Retina (tissue), 1 donor: Measurements from ENCODE around the gene ST6GALNAC3.
A peak's percentile ranks its signal among the peaks of the same experiment; 100 is the strongest.
"Not testable (repeated sequence)": the region's sequence is repeated elsewhere in the genome, so short reads cannot be mapped to it uniquely, and the experiment has no call there.

ENCODE experiments used
- DNase-seq: peaks from one replicate; pipeline ENCODE4 v3.0.0-alpha.2; 2016

Gene ST6GALNAC3

DNA sequence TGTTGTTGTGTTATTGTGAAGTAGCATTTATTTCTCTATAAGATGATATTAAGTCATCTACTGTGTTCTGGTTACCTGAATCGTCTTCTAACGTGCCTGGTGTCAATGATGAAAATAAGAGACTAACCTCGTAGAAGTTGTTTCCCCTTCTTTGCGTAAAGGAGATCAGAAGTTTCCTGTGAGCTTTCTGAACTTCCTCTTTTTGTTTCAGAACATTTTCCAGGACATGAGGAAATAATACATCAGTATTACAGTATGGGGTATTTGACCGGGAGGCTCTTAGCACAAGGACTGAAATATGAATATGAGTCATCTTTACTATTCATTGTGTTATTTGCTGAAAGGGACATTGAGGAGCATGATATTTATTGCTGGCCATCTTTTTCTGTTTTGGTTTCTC, 1.3 kb downstream of the ST6GALNAC3 start:
- DNase-seq: no peak

DNA sequence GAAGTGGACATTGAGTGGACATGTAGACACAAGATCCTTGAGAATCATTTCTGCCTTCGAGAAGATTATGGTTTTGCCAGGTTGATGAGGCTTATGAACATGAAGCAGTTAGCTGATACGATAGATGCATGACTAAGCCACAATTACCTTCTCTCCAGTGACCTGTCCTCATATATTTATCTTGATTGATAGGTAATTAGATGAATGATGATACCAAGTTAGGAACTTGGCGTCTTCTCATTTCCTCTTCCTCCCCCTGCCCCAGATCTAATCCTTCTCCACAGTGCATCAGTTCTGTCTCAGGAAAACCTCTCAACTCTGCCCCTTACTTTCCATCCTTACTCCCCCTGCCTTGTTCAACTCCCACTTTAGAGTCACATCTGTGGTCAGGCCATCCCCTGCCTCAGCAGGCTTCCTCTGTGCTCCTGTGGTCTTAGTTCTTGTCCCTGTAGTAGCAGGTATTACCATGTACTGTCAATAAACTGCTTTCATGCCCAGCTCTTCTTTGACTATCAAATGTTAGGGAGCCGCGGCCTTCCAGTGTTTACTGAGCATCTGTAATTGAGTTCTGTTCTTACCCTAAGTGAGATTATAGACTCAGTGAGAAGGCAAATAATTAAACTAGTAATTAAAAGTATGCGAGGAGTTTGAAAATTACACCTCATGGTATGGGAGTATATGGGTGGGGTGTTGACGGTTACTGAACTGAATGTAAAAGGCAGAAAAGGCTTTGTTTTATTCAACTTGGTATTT, 5.1 kb downstream of the ST6GALNAC3 start:
- DNase-seq: peak; percentile 25

DNA sequence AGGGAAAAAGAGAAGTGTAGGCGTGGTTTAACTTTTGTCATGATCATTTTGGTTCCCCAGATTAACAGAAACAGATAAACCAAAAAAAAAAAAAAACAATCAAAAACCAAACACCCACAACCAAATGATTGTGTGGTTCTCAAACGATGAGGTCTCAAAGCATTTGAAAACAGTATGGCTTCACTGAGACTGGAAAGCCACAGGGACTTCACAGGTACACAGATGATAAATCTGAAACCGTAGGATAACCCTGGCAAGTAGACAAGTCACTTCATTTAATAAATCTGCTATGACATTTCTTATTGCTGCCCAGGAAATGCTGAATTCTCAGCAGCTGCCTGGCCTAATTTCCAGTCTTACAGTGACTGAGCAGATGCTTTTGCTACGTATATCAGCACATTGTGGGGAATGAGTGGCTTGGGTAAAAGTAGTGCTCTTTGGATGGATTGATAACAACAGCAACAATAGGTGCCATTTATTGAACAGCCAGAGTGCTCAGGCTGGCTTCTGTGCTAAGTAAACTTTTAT, 6.1 kb downstream of the ST6GALNAC3 start:
- no peak for DNase-seq

DNA sequence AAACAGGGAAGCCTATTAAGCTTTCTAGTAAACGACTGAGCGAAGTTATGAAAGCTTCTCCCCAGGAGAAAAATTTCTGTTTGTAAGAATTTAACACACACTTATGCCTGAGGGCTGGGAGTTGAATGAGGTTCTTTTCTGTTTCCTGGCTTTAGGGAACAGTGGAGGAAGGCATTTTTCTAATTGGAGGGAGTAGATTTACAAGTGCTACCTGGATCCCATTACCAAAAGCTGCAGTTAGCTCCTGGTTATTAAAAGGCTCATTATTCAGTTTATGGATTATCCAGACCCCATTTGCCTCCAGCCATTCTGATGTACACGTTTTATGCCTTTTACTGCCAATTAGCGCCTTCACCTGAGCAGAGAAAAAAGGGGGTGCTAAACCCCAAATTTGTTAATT, 7.5 kb downstream of the ST6GALNAC3 start:
- no peak for DNase-seq

DNA sequence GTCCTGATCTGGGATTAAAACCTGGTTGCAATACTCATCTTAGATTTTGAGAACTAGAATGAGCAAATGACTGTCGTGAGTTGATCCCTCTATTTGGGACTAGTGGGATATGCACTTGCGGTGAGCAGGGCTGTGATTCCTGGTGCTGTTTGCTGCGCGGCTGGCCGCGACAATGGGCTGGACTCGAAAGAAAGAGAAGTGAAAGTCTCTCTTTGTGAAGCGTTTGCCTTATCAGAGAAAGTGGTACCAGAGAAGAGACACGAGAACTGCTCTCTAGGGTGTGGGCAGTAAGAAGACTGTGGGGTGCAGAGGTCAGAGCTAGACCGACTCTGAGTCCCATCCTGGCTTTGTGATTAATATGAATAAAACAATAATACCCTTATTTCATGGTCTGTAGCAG, 8.6 kb downstream of the ST6GALNAC3 start:
- no peak for DNase-seq

DNA sequence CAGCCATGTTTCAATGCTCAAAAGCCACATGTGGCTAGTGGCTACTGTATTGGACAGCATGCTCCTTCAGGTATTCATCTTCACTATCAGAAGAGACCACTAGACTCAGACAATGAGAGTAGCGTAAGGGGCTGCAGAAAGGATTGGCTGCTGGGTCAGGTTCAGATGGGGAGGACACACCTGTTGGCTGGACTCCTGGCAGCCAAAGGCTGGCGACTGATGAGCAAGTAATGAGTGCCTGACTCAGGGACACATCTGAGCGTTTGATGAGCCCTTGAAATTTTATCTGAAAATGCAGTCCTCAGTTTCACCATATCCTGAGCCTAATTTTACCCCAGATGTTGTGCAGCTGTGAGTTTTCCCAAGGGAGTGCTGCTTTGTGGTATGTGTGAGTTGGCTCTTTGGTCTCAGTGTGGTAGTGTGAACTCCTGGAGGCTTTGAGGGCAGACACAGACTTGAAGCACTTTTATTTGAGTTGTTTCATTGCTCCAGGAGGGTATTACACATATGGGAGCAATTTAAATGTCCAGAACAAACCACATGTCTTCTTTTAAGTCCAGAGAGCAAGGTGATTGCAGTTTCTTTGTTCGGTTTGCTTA, 9.6 kb downstream of the ST6GALNAC3 start:
- DNase-seq: no peak

DNA sequence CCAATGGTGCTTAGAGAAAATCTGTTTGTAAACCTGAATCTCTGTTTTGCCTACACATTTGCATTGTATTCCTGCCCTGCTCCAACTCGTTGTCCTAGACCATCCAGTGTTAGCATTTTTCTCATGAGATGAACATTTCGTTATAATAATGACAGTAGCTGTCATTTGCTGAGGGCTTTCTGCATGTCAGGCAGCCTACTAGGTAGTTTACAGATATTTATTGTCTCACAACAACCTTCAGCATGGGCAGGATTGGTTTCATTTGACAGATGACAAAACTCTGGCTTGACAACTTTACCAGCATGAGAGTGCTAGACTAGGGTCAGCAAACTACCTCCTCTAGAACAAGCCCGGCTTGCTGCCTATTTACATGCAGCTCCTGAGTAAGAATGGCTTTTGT, 10.1 kb downstream of the ST6GALNAC3 start:
- DNase-seq: no peak

DNA sequence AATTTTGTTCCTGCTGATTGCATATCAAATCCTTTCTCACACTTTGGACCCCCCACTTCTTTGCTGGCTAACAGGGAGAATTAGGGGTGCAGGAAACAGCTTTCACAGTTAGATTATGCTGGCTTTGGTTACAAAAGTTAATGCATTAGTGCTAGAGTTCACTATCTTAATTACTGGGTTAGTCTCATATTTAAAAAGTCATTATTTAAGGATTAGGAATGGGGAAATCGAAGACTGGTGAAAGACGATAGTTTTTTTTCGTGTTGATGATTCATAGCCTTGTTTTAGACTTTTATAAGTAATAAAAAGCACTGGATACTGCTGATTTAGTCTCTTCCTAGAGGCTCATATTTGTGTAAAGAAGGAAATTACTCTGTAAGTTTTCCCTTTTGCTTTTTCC, 11.6 kb downstream of the ST6GALNAC3 start:
- DNase-seq: no peak

DNA sequence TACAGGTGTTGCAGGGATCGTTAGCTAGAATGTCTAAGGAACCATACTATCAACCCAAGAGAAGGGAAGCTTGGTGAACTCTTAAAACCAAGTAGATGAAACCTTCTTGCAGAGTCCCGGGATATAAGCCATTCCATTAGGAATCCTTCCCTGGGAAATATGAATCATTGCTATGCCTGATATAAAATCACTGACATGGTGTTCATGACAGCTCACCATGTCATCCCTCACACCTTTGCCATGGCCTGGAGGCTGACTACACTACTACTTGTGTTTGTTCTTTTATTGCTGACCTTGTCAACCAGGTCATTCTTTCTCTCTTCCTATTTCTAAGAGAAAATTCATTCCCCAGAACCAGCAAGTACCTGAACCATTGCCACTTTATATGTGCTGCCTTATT, 12.1 kb downstream of the ST6GALNAC3 start:
- no peak for DNase-seq

DNA sequence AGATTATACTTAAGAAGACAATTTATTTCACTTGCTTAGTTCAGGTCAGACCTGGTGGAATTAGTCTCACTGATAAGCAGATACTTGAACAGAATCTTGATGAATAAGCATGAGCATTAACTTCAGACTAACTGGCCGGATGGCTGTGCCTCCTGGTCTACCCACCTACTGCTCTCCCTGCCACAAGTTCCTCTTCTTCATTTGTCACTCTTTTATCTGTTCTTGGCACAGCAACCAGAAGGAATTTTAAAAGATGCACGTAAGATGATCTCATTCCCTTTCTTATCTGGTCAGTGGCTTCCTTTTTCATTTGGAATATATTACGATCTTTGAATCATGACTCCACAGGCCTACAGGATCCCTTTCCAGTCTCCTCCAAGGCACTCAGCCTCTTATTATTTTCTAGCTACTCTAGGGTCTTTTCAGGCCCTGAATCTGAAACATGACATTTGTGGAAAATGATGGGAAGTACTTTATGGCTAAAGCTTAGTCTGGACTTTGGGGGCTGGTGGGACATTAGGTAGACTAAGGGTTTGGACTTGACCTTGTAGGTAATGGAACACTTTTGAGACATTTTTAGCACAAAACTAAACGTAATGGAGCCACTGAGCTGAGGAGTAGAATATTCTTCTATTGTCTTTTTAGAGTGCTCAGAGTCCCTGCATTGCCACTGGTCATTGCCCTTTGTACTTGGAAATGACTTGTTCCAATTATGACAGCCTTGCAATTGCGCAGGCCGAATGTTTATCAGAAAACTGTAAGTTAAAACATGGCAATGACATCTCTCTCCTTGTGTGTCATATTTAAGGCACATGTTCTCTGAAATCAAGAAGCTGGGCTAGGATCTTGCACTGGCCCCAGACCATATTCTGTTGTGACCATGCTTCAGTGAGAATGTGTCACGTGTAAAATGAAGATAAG, 16.0 kb downstream of the ST6GALNAC3 start:
- no peak for DNase-seq

DNA sequence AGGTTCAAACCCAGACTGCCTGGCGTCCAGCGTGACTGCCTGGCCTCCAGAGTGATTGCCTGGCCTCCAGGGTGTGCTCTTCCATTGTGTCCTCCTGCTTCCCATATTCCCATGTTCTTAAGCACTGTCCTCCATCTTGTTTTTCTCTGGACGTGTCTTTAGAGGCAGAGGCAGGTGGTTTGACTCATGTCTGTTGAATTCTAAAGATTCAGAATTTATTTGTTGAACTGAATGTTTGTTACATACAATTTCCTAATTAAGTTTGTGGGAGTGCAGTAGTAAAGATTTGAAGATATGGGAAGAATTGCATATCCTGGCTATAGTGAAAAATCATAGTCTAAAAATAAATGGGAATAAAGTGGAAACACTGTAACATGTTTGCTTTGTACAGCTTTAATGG, 18.3 kb downstream of the ST6GALNAC3 start:
- DNase-seq: no peak

DNA sequence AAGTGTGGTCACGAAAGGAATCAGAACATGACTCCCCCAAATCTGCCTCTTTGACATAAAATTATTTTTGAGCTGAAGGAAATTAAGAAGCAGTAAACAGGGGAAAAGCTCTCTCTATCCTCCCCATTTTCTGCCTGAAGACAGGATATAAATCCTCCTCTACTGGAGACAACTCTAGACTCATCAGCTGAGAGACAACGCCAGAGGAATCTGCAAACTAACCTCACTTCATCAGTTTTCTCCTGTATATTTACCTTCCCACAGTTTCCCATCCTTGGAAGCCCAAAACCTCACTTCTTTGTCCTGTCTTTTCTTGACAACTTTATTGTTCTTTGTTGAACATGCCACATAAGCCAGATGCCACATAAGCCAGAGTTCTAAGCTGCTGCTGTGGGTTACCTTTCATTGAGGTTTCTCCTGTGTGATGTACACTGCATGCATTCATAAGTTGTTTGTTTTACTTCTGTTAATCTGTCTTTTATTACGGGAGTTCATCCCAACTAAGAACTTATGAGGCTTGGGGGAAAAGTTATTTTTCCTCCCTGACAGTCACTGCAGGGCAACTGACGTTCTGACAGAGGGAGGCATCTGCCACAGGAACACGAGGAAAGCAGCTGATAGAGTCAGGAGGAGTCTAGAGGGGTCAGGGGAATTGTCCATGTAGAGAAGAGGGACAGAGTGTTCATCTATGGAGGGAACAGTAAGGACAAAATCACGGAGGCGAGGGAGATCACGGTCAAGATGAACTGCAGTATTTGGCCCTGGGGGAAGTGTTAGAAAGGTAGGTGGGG, 19.2 kb downstream of the ST6GALNAC3 start:
- DNase-seq: no peak

DNA sequence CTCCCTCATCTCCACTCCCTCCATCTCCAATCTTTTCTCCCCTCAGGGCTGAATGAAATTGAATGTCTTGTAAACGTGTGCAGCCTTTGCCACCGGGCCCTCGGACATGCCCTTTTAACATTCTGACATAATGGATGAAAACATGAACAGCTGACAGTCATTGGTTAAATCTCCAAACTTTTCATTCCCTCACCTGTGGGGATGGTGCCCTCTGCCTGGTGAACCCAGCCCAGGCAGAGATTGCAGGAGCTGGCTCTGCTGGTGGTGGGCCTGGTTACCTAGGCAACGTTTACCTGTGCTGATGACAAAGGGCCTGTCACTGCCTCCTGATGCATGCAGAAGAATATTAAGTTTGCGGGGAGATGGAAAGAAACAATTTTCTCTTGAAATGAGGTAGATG, 21.3 kb downstream of the ST6GALNAC3 start:
- no peak for DNase-seq

DNA sequence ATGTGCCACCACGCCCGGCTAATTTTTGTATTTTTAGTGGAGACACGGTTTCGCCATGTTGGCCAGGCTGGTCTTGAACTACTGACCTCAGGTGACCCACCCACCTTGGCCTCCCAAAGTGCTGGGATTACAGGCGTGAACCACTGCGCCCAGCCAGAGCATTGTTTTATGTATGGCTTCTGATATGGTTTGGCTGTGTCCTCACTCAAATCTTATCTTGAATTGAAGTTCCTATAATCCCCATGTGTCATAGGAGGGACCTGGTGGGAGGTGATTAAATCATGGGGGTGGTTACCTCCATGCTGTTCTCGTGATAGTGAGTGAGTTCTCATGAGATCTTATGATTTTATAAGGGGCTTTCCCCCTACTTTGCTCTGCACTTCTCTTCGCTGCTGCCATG, 22.5 kb downstream of the ST6GALNAC3 start:
- DNase-seq: not testable (repeated sequence)

DNA sequence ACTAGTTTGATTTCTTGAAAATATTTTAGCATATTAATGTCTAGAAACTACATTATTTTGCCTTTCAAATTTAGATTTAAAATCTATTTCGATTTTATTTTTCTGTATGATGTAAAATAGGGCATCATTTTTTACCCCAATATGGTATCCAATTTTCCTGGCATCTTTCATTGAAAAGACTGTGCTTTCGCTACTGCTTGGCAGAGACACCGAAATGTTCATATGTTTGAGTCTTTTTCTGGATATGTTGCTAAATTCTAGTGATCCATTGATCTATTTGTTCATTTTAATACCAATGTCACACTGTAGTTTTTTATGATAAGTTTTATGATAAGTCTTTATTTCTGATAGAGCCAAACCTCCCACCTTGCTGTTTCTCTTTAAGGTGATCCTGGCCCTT, 24.3 kb downstream of the ST6GALNAC3 start:
- no peak for DNase-seq

DNA sequence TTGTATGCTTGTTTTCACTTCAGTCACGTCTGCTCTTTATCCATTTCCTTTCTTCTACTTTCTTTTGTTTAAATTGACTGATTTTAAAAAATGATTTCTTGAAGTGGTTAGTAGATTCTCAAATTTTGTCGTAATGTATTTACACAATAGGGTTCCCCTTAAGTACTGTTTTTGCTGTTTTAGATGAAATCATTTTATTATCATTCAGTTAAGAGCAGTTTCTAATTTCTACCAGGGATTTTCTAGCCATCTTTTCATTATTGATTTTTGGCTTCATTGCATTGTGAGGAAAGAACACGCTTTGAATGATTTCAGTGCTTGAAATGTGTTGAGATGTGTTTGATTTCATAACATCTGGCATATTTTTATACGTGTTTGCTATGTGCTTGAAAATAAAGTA, 27.0 kb downstream of the ST6GALNAC3 start:
- DNase-seq: no peak

DNA sequence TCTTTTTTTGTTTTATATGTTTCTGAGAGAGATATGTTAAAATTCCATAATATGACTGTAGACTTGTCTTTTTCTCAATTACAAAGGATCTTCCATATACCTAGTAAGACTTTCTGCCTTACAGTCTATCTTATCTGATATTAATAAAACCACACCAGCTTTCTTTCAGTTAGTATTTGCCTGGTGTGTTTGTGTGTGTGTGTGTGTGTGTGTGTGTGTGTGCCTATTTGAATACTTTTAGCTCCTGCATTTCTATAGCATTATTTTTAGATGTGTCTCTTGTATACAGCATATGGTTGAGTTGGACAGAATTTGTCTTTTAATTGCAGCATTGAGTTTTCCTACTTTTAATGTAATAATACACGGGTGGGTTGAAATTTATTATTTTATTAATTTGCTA, 27.5 kb downstream of the ST6GALNAC3 start:
- no peak for DNase-seq

DNA sequence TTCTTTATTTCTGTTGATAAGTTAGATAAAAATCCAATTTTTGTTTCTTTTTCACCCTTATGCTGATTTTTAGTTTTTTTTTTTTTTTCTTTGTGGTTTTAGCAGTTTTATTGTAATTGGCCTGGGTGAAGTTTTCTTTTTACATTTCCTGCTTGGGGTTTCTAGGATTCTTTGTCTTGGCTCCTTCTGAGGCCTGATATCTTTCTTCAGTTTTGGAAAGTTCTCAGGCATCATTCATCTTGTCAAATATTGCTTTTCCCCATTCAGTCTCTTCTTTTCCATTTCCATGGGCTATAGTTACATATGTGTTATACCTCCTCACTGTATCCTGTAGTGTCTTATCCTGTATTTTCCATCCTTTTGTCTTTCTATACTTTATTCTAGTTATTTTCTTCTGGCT, 28.5 kb downstream of the ST6GALNAC3 start:
- no peak for DNase-seq

DNA sequence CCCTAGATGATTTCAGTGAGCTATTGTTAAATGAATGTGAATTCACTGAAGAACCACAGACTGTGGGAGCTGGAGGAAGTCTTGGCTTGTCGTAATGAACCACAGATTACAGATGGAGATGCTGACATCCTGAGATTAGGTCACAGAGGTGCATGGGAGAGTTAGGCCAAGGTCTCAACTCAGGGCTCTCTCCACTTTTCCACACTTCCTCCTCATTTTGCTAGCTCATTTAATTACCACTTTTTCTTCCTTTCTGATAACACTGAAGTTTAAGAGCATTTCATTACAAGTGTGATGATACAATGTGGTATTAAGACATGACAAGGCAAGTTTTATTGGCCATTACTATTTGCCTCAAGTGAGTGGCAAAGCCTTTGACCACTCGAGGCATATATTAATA, 30.8 kb downstream of the ST6GALNAC3 start:
- DNase-seq: no peak

DNA sequence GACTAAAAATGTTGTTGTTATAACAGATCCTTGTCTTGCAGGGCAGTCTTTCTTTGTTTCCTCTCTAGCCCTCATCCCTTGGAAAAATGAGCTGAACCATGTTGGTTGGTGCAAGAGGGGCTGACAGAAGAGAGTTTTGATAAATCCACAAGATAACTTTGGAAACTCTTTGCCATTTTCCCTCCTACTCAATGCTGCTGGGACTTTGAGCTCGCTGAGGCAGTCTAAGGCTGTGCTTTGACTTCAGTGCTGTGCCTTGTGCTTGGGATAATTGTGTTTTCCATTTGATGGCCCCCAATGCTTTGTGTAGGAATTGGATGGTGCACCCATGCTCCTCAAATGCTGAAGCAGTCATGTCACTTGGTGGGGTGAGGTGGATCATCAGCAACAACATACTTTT, 31.7 kb downstream of the ST6GALNAC3 start:
- no peak for DNase-seq

DNA sequence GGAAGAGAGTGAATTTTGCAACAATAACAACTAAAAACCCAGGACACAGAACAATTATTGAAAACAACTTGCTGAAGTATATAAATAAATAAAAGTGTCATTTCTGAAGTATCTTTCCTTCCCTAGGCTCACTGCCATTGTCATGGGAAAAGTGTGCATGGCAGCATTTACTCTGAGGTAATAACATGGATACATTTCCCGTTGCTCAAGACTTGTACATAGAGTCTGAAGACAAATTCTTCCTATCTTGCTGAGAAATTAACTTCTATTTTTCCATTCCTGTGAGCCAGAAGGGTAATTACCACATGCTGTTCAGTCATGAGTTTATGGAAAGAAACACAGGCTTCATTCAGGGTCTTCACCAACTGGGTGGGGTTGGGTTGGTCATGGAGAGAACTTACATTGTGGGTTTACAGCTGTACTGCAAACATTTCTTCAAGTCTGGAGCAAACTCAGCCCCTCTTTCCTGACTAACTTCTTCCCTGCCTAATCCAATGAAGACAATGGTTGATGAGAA, 32.2 kb downstream of the ST6GALNAC3 start:
- no peak for DNase-seq

DNA sequence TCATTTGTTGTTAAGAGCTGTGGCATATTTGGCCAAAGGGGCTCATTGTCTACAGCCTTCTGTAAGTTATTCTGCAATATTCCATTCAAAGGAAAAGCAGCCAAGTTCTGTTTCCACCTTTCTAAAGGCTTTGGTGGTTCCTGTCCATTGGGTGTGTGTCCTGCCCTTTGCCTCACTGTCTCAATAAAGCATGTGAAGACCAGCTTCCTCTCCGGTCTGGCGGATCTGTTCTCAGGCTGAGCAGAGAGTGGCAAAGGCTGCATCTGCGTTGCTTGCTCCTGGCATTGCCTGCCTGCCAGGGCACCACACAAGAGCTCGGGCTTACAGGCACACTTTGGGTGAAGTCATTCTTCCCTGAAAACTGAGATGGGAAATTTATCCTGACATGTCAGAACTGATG, 34.9 kb downstream of the ST6GALNAC3 start:
- no peak for DNase-seq
